Stimulated activated CD8-positive, alpha-beta memory T cell treated with anti-CD3 and anti-CD28 coated beads, Interleukin-15, amount 100 ng/mL, for 1 hour (primary cell): Measurements from ENCODE around the gene ARHGEF28.

Experiments used
- DNase-seq: peaks from one replicate; pipeline ENCODE4 v3.0.0-alpha.2; 2020; ENCODE audit warnings: low read depth

ARHGEF28 gene

DNA sequence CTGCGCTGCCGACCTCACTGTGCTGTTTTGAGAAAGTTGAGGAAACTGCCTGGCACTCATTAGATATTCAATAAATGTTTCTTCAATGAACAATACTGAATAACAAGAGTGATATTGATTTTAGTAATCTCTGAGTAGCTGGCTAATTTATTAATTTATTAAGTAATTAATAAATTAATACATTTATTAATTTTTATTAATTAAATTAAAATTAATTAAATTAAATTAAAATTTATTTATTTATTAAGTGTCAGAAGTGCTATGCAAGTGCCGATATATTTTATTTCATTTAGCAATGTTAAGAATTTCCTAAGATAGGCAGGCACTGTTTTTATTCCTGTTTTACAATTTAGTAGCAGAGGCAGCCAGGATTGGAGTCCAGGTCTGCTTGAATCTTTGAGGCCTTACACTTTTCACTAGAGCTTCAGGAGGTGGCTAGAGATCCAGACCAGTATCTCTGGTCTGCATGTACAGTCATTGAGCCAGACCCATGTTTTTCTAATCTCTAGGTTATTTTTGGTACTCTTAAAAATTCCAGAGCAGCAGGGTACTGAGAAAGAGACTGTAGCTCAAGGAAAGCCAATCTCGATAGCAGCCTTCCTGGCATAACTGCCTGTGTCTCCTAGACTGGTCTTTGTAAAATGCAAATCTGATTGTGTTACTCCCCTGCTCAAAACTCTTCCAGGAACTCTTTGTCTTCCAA is 109.2 kb downstream of the ARHGEF28 start:
- no peak for DNase-seq

DNA sequence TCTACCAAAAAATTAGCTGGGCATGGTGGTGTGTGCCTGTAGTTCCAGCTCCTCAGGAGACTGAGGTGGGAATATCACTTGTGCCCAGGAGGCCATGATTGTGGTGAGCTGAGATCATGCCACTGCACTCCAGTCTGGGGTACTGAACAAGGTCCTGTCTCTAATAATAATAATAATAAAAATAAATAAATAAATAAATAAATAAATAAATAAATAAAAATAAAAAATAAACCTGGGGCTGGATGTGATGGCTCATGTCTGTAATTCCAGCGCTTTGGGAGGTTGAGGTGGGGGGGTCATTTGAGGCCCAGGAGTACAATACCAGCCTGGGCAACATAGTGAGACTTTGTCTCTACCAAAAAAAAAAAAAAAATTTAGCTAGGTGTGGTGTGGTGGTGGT is 113.7 kb downstream of the ARHGEF28 start:
- no peak for DNase-seq

DNA sequence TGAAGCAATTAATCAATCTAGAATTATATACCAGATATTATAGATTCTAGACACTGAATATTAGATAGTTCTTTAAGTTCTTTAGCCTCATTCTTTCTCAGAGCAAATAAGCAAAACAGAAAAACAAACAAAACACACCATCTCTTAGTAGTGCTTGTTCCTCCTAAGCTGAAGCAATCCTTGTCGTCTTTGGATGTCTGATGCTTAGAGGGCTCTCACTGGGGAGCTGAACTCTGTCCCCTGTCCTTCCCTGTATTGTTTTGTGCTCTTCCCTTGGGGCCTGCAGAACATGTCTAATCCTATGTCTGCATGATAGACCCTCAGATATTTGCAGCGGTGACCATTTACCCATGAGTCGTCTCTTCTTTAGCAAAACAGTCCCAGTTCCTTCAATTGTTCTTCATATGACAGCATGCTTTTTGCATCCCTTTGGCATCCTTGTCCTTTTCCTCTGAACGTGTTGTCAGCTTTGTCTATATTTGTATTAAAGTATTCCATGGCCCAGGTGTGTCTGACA is 114.3 kb downstream of the ARHGEF28 start:
- no peak for DNase-seq

DNA sequence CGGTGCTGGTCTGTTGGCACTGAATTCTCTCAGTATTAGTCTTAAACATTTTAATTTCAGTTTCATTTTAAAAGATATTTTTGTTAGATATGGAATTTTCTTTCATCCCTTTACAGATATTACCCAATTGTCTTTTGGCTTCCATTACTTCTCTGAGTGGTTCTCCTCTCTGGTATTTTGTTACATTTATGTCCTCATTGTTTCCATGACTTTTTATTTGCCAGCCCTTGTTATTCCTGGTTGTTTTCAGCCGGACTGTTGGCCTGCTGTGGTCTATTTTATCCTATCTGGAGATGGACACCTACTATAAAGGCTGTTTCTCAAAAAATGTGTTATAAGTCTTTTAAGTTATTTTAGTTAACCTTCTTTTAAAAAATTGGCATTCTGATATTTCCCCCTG is 117.2 kb downstream of the ARHGEF28 start:
- DNase-seq: no peak

DNA sequence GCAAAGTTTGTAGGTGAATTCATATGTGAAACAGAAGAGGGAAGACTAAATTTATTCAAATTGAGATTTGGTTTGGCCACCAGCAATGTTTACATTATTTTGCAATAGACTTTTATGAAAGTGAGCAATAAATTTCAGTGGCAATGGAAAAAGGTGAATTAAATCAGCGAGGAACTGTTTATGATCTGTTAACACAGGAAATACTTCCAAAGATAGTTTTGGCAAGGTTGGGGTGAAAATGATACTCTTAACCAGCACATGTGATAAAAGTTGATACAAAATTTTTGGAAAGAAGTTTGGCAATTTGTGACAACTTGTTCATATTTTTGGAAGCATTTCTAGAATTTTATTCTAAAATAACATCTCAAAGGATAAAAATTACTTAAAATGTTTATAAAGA is 119.8 kb downstream of the ARHGEF28 start:
- DNase-seq: no peak

DNA sequence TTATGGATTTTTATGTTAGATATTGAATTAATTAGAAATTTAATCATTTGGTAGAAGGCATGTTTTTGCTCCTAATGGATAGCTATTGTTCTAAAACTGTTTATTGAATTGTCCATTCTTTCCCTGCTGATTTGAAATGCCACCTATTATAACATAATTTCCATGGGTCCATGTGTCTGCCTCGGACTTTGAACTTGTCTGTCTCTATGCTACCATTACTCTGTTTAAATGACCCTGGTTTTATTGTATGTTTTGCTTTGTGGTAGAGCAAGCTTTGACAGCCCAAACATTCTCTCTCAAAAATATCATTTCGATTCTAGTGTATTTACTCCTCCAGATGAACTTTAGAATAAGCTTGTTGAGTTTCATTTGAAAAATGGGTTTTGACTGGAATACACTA is 120.6 kb downstream of the ARHGEF28 start:
- no peak for DNase-seq

DNA sequence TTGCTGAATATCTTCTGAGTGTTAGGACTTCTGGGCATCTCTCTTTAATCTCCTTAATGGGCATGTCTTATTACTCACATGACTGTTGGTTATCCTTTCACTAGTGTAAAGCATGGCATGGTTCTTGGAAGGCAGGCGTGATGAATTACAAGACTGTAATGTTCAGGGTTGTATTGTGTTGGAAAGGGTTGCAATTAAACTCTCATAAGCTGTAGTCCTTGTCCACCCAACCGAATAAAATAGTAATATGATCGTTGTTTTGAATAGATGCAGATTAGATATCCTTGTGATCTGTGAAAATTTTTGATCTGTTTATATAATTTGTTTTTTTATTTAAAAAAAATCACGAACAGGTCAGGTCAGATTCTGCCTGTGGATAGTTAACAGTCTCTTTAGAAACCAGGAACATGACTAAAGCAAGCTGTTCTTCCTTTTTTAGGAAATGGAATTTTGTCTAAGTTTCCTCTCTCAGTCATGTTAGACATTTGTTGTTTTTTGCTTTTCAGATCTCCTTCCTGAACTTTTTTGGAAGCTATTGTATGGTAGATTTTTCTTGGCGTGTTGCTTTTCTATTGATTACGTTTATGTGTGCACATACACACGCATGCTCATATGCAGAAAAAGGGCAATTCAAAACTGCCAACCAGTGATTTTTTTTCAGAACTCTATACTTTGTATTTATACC is 121.8 kb downstream of the ARHGEF28 start:
- DNase-seq: no peak

DNA sequence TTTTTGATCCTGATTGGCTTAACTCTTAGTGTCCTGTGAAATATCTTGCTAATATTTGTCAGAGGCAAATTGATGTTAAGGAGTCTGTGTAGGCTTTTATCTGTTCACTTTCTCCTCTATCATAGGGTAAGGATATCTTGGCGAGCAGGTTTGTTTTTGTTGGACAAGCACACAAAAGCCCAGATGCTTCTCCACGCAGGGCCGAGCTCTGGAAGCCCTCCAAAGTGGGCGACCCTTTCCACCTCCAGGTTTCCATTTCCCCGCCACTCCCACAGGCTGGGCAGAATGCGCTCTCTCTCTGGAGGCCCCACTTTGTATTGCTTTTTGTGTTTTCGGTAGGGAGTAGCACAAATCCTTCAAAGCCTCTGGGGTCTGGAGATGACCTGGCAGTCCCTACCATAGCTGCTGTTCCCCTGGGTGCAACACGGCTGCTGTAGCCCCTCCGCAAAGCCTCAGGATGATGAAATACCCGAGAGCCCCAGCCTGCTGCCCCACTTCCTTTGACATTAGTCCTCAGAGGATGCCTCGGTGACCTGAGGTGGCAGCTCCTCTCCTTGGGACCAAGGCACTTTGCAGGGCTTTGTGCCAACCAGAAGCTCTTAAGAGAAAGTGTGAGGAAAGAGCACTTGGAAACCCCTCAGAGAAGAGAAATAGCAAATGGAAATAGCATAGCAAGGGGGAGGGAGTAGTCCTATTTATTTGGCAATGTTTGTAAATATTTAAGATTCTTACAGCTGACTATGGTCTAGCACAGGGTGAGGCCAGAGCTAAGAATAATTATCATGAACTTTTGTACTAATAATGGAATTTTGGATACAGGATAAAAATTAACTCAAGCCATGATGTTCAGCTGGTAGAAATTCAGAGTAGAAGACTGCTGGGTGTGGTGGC is 122.8 kb downstream of the ARHGEF28 start:
- no peak for DNase-seq

DNA sequence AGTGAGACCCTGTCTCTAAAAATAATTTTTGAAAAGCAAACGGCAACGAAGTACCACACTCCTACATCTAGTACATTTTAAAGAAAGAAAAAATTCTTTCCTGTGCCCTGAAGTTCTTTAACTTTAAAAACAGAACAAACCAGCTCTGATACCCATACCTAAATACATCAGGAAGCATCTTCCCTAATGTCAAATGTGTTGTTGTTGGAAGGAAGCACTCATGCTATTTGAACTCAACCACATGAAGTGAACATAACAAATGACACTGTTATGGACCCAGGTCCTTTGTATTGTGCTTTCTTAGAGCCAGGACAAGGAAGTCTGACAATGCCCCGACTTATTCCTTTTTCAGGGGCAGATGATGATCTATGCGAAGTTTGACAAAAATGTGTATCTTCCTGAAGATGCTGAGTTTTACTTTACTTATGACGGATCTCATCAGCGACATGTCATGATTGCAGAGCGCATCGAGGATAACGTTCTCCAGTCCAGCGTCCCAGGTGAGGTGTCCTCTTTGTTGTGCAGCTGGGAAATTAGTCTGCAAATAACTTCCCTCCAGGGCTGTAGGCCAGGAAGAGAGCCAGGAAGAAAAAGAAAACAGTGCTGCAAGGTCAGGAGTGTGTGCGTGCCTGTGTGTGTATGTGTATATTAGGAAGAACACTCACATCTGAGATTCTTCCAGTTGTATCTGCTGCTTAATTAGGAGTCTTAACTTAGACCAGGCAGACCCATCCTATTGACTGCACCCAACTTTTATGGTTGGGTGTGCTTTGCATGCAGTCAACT is 123.7 kb downstream of the ARHGEF28 start:
- no peak for DNase-seq

DNA sequence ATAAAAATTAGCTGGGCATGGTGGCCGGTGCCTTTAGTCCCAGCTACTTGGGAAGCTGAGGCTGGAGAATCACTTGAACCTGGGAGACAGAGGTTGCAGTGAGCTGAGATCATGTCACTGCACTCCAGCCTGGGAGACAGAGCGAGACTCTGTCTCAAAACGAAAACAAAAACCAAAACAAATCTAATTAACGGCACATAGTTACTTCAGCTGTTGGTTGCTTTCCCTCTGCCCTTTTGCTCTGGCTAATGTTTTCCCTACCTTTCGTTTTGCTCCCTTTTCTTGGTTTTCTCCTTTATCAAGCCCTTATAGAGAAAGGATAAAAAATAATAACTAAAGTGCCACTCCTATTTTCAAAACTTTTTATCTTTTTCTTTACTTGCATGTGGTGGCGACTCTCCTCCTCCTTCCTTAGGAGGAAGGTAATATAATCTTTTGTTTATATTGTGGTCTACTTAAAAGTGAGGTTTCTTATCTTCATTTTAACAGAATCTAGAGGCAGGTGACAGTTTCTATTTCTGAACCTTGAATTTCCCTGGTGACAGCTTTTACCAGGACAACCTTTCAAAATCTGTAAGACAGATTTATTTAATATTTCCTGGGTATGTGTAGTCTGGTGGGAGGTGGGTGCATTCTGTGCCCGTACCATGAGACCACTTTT is 125.4 kb downstream of the ARHGEF28 start:
- DNase-seq: no peak

DNA sequence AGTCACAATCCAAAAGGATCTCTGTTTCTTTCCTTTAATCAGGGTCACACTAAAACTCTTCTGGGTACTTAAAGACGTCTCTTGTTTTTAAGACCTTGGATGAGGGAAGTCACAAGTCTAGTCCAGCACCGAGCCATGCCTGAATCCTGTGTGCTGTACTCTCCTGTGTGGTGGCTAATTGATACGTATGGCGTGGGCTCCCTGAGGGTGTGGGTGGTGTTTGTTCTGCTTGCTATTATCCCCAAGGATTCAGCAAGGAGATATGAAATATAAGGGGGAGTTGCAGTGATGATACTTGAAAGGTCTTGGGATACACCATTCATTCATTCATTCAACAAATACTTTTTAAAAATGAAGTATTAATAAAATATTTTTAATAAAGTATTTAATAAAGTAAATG is 128.3 kb downstream of the ARHGEF28 start:
- no peak for DNase-seq

DNA sequence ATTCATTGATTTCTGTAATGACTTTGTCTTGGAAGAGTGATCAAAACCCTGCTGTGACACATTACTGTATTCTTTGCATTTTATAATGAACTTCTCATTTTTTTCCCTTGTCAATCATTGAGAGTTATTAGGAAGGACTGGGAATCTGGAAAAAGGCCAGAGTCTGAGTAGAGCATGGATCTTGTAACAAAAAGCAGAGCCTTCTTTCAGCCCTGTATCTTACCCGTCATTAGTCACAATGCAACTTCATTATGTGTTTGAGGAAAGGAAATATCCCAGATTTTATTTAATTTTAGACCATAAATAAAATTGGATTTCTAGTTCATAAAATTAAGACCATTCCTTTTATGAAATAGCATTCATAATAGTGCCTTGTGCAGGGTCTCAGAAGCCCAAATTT is 131.4 kb downstream of the ARHGEF28 start:
- no peak for DNase-seq

DNA sequence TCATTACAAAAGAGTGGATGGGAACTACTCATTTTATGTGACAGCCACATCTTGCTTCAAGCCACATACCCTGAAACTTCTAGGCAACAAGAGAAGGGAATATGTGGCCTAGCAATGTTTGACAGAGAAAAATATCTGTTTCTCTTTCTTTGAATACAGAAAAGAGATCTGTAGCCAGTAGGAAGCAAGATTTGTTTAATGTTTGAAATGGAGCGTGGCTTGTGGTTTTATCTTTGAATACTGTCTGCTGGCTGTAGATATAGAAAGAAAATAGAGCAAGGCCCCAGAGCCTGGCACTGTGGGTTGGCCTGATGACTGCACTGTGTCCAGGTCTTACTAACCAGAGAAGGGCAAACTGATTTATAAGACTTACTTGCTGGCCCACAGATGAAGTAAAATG is 133.8 kb downstream of the ARHGEF28 start:
- DNase-seq: no peak

DNA sequence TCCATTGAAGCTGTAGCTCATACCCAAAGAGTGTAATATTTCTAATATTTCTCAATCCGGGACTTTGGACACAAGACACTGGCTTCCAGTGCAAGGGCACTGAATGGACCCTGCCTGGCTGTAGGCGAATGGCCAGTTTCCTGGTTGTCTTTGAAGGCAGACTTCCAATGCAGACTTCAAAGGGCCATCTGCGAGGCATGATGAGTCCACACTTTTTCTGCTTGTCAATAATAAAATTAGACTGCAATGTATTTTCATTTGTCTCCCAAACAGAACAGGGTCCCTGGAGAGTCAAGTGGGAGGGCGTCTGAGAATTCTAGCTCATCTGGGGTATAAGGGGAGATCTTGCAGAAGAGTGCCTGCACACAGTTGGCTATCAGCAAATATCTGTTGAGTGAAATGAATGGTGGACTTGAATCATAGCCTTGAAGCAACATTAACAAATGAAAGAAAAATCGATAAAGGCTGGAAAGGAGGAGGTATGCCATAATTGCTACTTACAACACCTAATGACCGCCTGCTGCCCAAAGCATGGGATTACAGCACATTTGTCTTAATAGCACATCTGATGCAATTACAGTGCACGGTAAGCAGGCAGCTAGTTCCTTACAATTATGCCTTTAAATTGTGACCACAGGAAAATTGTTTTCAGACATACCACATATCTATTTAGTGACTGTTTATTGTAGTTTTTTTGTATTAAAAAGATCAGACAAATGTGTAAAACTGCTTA is 137.5 kb downstream of the ARHGEF28 start:
- DNase-seq: no peak

DNA sequence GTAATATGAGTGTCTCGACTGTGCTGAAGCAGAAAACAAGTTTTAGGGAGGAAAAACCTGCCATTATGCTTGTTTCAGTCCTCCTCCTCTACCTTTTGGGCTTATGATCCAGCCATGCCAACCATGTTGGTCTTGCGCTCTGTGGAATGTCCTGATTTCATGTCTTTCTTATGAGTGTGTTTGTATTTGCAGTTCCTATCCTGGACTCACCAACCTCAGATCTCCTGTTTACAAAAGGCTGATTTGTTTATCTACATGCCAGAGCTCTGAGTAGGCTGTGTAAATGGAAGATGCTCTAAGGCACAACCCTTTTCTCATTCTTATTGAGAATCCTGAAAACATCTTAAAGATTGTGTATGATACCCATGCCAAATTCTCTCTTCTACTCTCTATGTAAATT is 138.6 kb downstream of the ARHGEF28 start:
- DNase-seq: no peak

DNA sequence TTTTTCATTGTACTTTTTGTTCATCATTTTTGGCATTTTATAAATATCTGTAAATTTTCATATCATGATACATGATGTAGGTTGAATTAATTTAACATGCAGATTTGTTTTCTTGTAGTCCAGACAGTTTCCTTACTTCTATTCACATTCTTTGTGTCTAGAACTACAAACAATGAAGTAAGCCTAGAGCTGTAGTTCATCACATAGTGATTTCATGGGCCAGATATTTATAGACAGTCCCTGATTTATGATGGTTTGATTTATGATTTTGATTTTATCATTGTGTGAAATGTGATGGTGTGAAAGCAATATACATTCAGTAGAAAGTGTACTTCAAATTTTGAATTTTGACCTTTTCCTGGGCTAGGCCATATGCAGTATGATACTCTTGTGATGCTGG is 139.0 kb downstream of the ARHGEF28 start:
- DNase-seq: no peak

DNA sequence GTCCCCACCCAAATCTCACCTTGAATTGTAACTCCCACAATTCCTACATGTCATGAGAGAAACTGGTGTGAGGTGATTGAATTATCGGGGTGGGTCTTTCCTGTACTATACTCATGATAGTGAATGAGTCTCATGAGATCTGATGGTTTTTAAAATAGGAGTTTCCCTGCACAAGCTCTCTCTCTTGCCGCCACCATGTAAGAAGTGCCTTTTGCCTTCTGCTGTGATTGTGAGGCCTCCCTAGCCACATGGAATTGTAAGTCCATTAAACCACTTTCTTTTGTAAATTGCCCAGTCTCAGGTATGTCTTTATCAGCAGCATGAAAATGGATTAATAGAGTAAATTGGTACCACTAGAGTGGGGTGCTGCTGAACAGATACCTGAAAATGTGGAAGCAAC is 140.9 kb downstream of the ARHGEF28 start:
- no peak for DNase-seq

DNA sequence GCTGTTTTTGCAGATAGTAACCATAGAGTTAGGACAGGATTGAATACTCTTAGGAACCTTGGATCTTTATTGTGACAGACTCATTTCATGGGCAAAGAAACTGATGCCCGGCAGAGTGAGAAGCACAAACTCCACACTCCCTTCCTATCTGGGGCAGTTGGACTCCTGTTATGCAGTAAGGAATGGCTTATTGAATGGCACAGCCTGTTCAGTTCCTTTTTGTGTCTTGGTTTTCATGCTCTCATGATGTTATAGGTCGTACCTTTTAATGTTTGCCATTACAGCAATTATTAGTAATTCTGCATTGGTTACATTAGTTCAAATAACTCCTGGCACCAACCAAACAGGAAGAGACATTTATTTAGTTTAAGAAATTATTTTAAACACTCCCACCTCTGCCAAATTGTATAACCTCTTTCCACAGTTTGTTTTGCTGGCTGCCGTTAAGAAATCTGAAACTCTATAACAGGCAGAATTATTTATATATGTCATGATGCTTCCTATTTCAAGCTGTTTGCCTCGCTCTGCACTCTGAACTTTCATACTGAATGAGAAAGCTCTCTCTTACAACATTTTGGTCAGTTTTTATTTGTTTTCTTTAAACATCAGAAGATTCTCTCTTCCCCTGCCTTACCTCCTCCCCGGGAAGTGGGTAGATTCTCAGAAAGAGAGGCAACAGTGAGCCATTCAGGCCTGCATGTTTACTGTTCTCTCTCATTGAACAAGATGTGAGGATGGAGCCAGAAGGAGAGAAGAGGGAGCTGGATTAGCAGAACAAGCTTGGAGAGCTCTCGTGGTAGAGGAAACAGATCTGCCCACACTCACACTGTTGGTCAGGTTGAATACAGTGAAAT is 144.4 kb downstream of the ARHGEF28 start:
- no peak for DNase-seq

DNA sequence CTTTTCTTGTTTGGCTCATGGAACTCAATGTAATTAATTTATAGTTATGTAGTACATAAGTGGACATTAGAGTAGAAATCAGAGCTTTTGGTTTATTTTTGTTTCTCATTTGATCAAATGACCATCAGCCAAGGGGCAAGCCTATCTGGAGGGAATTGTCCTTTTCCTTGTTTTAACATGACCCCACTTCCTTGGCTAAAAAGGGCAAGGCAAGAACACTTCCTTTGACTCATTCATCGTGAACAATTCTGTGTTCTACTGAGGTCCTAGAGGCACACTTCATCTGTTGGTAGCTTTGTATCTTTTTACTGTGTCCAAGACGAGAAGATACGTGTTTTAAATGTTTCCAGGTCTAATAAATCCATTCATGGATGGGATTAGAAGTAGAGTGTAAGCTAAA is 148.9 kb downstream of the ARHGEF28 start:
- no peak for DNase-seq

DNA sequence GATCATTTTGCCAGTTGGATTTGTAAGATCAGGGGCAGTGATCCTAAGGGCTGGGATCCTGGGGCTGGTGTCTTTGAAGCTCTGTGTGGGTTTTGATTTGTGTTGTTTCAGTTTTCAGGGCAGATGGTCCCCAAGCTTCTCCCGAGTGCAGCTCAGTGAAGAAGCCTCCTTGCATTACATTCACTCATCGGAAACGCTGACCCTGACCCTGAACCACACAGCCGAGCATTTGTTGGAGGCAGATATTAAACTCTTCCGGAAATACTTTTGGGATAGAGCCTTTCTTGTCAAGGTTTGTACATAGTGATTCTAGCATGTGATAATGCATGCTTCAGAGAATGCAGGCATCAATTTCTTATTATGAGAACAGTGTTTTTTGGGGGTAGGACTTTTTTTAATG is 150.4 kb downstream of the ARHGEF28 start:
- no peak for DNase-seq
